ENCODE results near the gene AKAP11.
A peak's percentile ranks its signal among the peaks of the same experiment; 100 is the strongest.

Gene AKAP11

DNA sequence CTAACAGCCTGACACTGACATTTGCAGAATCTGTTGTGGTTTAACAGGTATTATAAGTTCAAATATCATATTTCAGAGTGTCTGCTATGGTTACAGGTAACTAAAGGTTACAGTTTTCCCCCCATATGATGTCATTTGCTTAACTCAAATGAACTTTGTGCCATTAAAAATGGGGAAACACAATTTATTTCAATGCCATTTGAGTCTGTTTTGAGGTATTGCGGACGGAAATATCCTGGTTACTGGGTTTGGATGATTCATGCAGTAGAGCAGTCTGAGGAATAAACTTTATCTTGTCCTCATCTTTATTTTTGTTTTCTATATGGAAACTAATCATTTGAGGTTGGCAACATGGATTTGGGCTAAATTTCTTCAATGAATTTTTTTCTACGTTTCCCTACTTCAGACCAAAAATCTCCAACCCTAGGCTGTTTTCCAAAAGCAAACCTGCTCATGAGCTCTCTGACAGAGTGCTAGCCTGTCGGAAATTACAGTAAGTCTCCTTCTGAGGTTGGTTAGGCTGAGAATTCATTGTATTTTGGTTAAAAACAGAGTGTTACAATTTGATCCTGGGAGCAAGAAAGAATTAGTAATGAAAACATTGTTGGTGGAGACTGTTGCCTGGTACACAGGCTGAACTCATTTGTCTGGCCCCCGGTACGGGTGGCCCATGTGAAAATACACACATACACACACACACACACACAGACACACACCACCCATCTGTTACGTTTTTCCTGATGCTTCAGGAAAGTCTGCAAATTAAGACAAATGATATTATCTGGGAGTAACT, 66.1 kb downstream of the AKAP11 start:
- ATAC-seq: 0 out of 3 replicates have a peak, but pooled peaks have one; percentile 25
- TF ChIP-seq SNAI2 (CRISPR knock-in tag; IDR thresholded peaks at IDR 0.05): no peak
- TF ChIP-seq RARB (CRISPR knock-in tag; IDR thresholded peaks at IDR 0.05): no peak
- TF ChIP-seq OSR1 (CRISPR knock-in tag; IDR thresholded peaks at IDR 0.05): no peak
- no peak for TF ChIP-seq TOX (CRISPR knock-in tag; IDR thresholded peaks at IDR 0.05; ENCODE audit: borderline replicate concordance)
- no peak for TF ChIP-seq ZFP3 (CRISPR knock-in tag; IDR thresholded peaks at IDR 0.05)
- no peak for TF ChIP-seq BACH2 (CRISPR knock-in tag; IDR thresholded peaks at IDR 0.05; ENCODE audit: borderline replicate concordance)
- no peak for TF ChIP-seq ARNTL (CRISPR knock-in tag; IDR thresholded peaks at IDR 0.05; ENCODE audit: borderline replicate concordance, low read depth)
- TF ChIP-seq ESRRG (CRISPR knock-in tag; IDR thresholded peaks at IDR 0.05): no peak
- TF ChIP-seq, protein P1, sequence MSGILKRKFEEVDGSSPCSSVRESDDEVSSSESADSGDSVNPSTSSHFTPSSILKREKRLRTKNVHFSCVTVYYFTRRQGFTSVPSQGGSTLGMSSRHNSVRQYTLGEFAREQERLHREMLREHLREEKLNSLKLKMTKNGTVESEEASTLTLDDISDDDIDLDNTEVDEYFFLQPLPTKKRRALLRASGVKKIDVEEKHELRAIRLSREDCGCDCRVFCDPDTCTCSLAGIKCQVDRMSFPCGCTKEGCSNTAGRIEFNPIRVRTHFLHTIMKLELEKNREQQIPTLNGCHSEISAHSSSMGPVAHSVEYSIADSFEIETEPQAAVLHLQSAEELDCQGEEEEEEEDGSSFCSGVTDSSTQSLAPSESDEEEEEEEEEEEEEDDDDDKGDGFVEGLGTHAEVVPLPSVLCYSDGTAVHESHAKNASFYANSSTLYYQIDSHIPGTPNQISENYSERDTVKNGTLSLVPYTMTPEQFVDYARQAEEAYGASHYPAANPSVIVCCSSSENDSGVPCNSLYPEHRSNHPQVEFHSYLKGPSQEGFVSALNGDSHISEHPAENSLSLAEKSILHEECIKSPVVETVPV (CRISPR knock-in tag; IDR thresholded peaks at IDR 0.05): no peak
- TF ChIP-seq GLIS3 (CRISPR knock-in tag; IDR thresholded peaks at IDR 0.05): no peak
- TF ChIP-seq, protein P2, sequence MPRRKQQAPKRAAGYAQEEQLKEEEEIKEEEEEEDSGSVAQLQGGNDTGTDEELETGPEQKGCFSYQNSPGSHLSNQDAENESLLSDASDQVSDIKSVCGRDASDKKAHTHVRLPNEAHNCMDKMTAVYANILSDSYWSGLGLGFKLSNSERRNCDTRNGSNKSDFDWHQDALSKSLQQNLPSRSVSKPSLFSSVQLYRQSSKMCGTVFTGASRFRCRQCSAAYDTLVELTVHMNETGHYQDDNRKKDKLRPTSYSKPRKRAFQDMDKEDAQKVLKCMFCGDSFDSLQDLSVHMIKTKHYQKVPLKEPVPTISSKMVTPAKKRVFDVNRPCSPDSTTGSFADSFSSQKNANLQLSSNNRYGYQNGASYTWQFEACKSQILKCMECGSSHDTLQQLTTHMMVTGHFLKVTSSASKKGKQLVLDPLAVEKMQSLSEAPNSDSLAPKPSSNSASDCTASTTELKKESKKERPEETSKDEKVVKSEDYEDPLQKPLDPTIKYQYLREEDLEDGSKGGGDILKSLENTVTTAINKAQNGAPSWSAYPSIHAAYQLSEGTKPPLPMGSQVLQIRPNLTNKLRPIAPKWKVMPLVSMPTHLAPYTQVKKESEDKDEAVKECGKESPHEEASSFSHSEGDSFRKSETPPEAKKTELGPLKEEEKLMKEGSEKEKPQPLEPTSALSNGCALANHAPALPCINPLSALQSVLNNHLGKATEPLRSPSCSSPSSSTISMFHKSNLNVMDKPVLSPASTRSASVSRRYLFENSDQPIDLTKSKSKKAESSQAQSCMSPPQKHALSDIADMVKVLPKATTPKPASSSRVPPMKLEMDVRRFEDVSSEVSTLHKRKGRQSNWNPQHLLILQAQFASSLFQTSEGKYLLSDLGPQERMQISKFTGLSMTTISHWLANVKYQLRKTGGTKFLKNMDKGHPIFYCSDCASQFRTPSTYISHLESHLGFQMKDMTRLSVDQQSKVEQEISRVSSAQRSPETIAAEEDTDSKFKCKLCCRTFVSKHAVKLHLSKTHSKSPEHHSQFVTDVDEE (CRISPR knock-in tag; IDR thresholded peaks at IDR 0.05): no peak
- TF ChIP-seq, protein P3, sequence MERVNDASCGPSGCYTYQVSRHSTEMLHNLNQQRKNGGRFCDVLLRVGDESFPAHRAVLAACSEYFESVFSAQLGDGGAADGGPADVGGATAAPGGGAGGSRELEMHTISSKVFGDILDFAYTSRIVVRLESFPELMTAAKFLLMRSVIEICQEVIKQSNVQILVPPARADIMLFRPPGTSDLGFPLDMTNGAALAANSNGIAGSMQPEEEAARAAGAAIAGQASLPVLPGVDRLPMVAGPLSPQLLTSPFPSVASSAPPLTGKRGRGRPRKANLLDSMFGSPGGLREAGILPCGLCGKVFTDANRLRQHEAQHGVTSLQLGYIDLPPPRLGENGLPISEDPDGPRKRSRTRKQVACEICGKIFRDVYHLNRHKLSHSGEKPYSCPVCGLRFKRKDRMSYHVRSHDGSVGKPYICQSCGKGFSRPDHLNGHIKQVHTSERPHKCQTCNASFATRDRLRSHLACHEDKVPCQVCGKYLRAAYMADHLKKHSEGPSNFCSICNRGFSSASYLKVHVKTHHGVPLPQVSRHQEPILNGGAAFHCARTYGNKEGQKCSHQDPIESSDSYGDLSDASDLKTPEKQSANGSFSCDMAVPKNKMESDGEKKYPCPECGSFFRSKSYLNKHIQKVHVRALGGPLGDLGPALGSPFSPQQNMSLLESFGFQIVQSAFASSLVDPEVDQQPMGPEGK (CRISPR knock-in tag; IDR thresholded peaks at IDR 0.05; ENCODE audit: borderline replicate concordance): no peak
- no peak for TF ChIP-seq ZNF70 (CRISPR knock-in tag; IDR thresholded peaks at IDR 0.05)
- TF ChIP-seq ZFP30 (CRISPR knock-in tag; IDR thresholded peaks at IDR 0.05): no peak
- TF ChIP-seq, protein P4, sequence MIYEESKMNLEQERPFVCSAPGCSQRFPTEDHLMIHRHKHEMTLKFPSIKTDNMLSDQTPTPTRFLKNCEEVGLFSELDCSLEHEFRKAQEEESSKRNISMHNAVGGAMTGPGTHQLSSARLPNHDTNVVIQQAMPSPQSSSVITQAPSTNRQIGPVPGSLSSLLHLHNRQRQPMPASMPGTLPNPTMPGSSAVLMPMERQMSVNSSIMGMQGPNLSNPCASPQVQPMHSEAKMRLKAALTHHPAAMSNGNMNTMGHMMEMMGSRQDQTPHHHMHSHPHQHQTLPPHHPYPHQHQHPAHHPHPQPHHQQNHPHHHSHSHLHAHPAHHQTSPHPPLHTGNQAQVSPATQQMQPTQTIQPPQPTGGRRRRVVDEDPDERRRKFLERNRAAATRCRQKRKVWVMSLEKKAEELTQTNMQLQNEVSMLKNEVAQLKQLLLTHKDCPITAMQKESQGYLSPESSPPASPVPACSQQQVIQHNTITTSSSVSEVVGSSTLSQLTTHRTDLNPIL (CRISPR knock-in tag; IDR thresholded peaks at IDR 0.05; ENCODE audit: low read depth): no peak
- TF ChIP-seq ISL1 (CRISPR knock-in tag; IDR thresholded peaks at IDR 0.05): no peak
- TF ChIP-seq PPARA (CRISPR knock-in tag; IDR thresholded peaks at IDR 0.05; ENCODE audit: borderline replicate concordance): no peak
- TF ChIP-seq, protein P5, sequence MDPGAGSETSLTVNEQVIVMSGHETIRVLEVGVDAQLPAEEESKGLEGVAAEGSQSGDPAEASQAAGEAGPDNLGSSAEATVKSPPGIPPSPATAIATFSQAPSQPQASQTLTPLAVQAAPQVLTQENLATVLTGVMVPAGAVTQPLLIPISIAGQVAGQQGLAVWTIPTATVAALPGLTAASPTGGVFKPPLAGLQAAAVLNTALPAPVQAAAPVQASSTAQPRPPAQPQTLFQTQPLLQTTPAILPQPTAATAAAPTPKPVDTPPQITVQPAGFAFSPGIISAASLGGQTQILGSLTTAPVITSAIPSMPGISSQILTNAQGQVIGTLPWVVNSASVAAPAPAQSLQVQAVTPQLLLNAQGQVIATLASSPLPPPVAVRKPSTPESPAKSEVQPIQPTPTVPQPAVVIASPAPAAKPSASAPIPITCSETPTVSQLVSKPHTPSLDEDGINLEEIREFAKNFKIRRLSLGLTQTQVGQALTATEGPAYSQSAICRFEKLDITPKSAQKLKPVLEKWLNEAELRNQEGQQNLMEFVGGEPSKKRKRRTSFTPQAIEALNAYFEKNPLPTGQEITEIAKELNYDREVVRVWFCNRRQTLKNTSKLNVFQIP (CRISPR knock-in tag; IDR thresholded peaks at IDR 0.05; ENCODE audit: borderline replicate concordance, low read depth): no peak
- no peak for TF ChIP-seq ZNF565 (CRISPR knock-in tag; conservative IDR thresholded peaks at IDR 0.05; ENCODE audit: low read depth)
- TF ChIP-seq TCF4 (CRISPR knock-in tag; IDR thresholded peaks at IDR 0.05; ENCODE audit: borderline replicate concordance): no peak

DNA sequence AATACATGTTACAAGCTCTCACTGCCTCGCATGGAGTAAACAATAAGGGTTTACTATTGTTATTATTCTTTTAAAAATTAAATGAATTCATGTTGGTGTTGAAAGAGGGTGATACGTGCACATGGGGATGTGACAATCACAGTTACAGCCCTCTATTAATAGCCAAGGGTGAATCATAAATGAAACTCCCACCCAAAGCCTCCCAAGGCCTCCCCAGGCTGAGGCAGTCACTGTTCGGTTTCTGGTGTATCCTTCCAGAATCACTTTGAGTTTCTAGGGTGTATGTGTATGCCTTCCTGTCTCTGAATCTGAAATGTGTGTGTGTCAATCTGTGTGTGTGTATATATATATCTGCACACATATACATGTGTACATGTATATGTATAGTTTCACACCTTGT, 73.4 kb downstream of the AKAP11 start:
- no peak for ATAC-seq
- TF ChIP-seq TCF4 (CRISPR knock-in tag; IDR thresholded peaks at IDR 0.05; ENCODE audit: borderline replicate concordance): no peak
- TF ChIP-seq, protein P5 (CRISPR knock-in tag; IDR thresholded peaks at IDR 0.05; ENCODE audit: borderline replicate concordance, low read depth): no peak
- no peak for TF ChIP-seq ZFP30 (CRISPR knock-in tag; IDR thresholded peaks at IDR 0.05)
- TF ChIP-seq ZFP3 (CRISPR knock-in tag; IDR thresholded peaks at IDR 0.05): no peak
- TF ChIP-seq OSR1 (CRISPR knock-in tag; IDR thresholded peaks at IDR 0.05): no peak
- no peak for TF ChIP-seq ZNF565 (CRISPR knock-in tag; conservative IDR thresholded peaks at IDR 0.05; ENCODE audit: low read depth)
- no peak for TF ChIP-seq SNAI2 (CRISPR knock-in tag; IDR thresholded peaks at IDR 0.05)
- no peak for TF ChIP-seq BACH2 (CRISPR knock-in tag; IDR thresholded peaks at IDR 0.05; ENCODE audit: borderline replicate concordance)
- no peak for TF ChIP-seq ISL1 (CRISPR knock-in tag; IDR thresholded peaks at IDR 0.05)
- TF ChIP-seq ZNF70 (CRISPR knock-in tag; IDR thresholded peaks at IDR 0.05): no peak
- TF ChIP-seq GLIS3 (CRISPR knock-in tag; IDR thresholded peaks at IDR 0.05): no peak
- TF ChIP-seq ZC3H10 (CRISPR knock-in tag; IDR thresholded peaks at IDR 0.05): no peak
- TF ChIP-seq, protein P4 (CRISPR knock-in tag; IDR thresholded peaks at IDR 0.05; ENCODE audit: low read depth): no peak
- TF ChIP-seq, protein P2 (CRISPR knock-in tag; IDR thresholded peaks at IDR 0.05): no peak
- no peak for TF ChIP-seq PPARA (CRISPR knock-in tag; IDR thresholded peaks at IDR 0.05; ENCODE audit: borderline replicate concordance)
- no peak for TF ChIP-seq ESRRG (CRISPR knock-in tag; IDR thresholded peaks at IDR 0.05)
- no peak for TF ChIP-seq ARNTL (CRISPR knock-in tag; IDR thresholded peaks at IDR 0.05; ENCODE audit: borderline replicate concordance, low read depth)
- TF ChIP-seq RARB (CRISPR knock-in tag; IDR thresholded peaks at IDR 0.05): no peak
